HepG2 (cell line): ENCODE results near the gene HOXA1. TPM values are rescaled to one million over a fixed set of nuclear protein-coding genes. Genes with fewer than 3 reads are reported as not detected.
A peak's percentile ranks its signal among the peaks of the same experiment; 100 is the strongest.

Experiments used
- ATAC-seq: fragments of 200-7000 bp; cut with Tn5 transposase; 3 replicates; pipeline ENCODE4 v1.9.1; 2020; ENCODE audit warnings: mild to moderate bottlenecking, moderate library complexity
- BruUV-seq: library from RNA; stranded (reverse); fragments of 400-500 nt; replicated peaks from 2 replicates; lab custom pipeline; 2021; lab: Mats Ljungman, UMichigan
- CTCF ChIA-PET: fragments of 300-600 bp; formaldehyde crosslinking; extraction: SDS; loops from one replicate; lab custom pipeline; 2021; ENCODE audit warnings: low total read pairs, inconsistent platforms, low intra/inter-chr PET ratio; lab: Yijun Ruan, JAX
- POLR2A ChIA-PET: fragments of 350-600 bp; sonication (Branson Sonifier 250); formaldehyde crosslinking; loops from one replicate; lab custom pipeline; 2020; ENCODE audit warnings: antibody characterized with exemption, inconsistent platforms; lab: Yijun Ruan, JAX
- DNase-seq: peaks from one replicate; pipeline ENCODE4 v3.0.0-alpha.2; 2015; ENCODE audit warnings: low spot score
- FAIRE-seq: peaks from 3 replicates; lab custom pipeline; 2011; peaks lifted over from hg19 to GRCh38; lab: Jason Lieb, UNC
- H2AFZ ChIP-seq: one replicate; pipeline ENCODE4 v1.6.1; 2011; ENCODE audit warnings: low read length, inconsistent platforms
- H3K27ac ChIP-seq: fragments of 300-600 bp; 3 replicates; pipeline ENCODE4 v1.8.0; 2011; ENCODE audit warnings: mixed run types, mild to moderate bottlenecking, mixed read lengths, low read length, inconsistent platforms; ENCODE audit not compliant: insufficient read depth; ENCODE audit errors: extremely low read length
- H3K27me3 ChIP-seq, 2 experiments: fragments of 200-600 bp in 1 of 2; 2 replicates in 1 of 2; 3 replicates in 1 of 2; pipeline versions ENCODE4 v1.6.0 to v1.8.0; 2011; ENCODE audit warnings: low read length in 2 of 2, mild to moderate bottlenecking in 2 of 2, moderate library complexity in 2 of 2, inconsistent platforms in 1 of 2; ENCODE audit not compliant: insufficient read depth in 2 of 2, control insufficient read depth in 1 of 2
- H3K36me3 ChIP-seq, 2 experiments: fragments of 200-600 bp in 1 of 2; replicated peaks in 1 of 2; 2 replicates in 1 of 2; 3 replicates in 1 of 2; pipeline versions ENCODE4 v1.5.1 to v1.8.0; 2011; ENCODE audit warnings: low read length in 2 of 2, inconsistent platforms in 1 of 2; ENCODE audit not compliant: insufficient read depth in 2 of 2, control insufficient read depth in 1 of 2
- H3K4me1 ChIP-seq: 2 replicates; pipeline ENCODE4 v1.5.1; 2012; ENCODE audit warnings: low read length, inconsistent platforms; ENCODE audit not compliant: insufficient read depth
- H3K4me2 ChIP-seq: 2 replicates; pipeline ENCODE4 v1.6.0; 2011; ENCODE audit warnings: low read depth, low read length, inconsistent platforms
- H3K4me3 ChIP-seq, 3 experiments: fragments of 200-600 bp in 1 of 3; sonication (generic), shearing (Covaris generic) in 1 of 3; replicated peaks in 1 of 3; 2 replicates each; pipeline ENCODE4 v1.5.1; 2011 to 2016; ENCODE audit warnings: low read length in 3 of 3, inconsistent platforms in 2 of 3, low read depth in 2 of 3, mild to moderate bottlenecking in 2 of 3, control low read depth in 1 of 3, mixed read lengths in 1 of 3; ENCODE audit not compliant: insufficient read depth in 1 of 3
- H3K79me2 ChIP-seq: one replicate; pipeline ENCODE4 v1.6.1; 2011; ENCODE audit warnings: low read length, inconsistent platforms; ENCODE audit not compliant: insufficient read depth
- H3K9ac ChIP-seq: 2 replicates; pipeline ENCODE4 v1.6.0; 2011; ENCODE audit warnings: mild to moderate bottlenecking, low read depth, low read length, inconsistent platforms; ENCODE audit not compliant: insufficient read depth
- H3K9me3 ChIP-seq: 2 replicates; pipeline ENCODE4 v1.5.1; 2012; ENCODE audit warnings: mild to moderate bottlenecking, low read length
- H4K20me1 ChIP-seq: 2 replicates; pipeline ENCODE4 v1.6.0; 2011; ENCODE audit warnings: inconsistent platforms, mild to moderate bottlenecking, low read length, moderate library complexity; ENCODE audit not compliant: insufficient read depth
- BORCS8-MEF2B ChIP-seq: sonication (generic); formaldehyde crosslinking; IDR thresholded peaks from 2 replicates; pipeline ENCODE4 v1.8.0; 2022; ENCODE audit warnings: mild to moderate bottlenecking, missing genetic modification reagents
- FOSL2 ChIP-seq: sonication (generic); formaldehyde crosslinking; IDR thresholded peaks from 2 replicates; pipeline ENCODE4 v1.4.0; 2020; ENCODE audit warnings: missing genetic modification reagents
- KDM5B ChIP-seq: sonication (generic); formaldehyde crosslinking; IDR thresholded peaks from 2 replicates; pipeline ENCODE4 v1.4.0; 2020; ENCODE audit warnings: missing genetic modification reagents, mild to moderate bottlenecking, borderline replicate concordance
- NFIC ChIP-seq: IDR thresholded peaks from 2 replicates; pipeline ENCODE4 v1.6.1; 2012; ENCODE audit warnings: mild to moderate bottlenecking, low read length, inconsistent platforms
- PPARG ChIP-seq: conservative IDR thresholded peaks from 2 replicates; pipeline ENCODE4 v1.6.1; 2016; ENCODE audit warnings: missing biosample characterization, missing genetic modification reagents
- RXRB ChIP-seq: IDR thresholded peaks from 2 replicates; pipeline ENCODE4 v1.6.1; 2016; ENCODE audit warnings: borderline replicate concordance, missing genetic modification reagents, missing compliant biosample characterization
- SATB2 ChIP-seq: sonication (generic); formaldehyde crosslinking; IDR thresholded peaks from 2 replicates; pipeline ENCODE4 v1.5.0; 2020; ENCODE audit warnings: missing genetic modification reagents
- SOX6 ChIP-seq, 2 experiments: fragments of 450-650 bp in 1 of 2; sonication (generic) in 1 of 2; formaldehyde crosslinking in 1 of 2; IDR thresholded peaks; 2 replicates each; pipeline versions ENCODE4 v1.4.0 to v1.6.1; 2017 to 2020; ENCODE audit warnings: antibody characterized with exemption in 1 of 2, mild to moderate bottlenecking in 1 of 2, missing genetic modification reagents in 1 of 2
- ZMYM2 ChIP-seq: sonication (generic); formaldehyde crosslinking; IDR thresholded peaks from 2 replicates; pipeline ENCODE4 v1.8.0; 2022; ENCODE audit warnings: mild to moderate bottlenecking, missing genetic modification reagents
- ZNF180 ChIP-seq: sonication (generic); formaldehyde crosslinking; IDR thresholded peaks from 2 replicates; pipeline ENCODE4 v1.4.0; 2020; ENCODE audit warnings: low read depth, missing genetic modification reagents, borderline replicate concordance
- ZNF556 ChIP-seq: sonication (generic); formaldehyde crosslinking; IDR thresholded peaks from 2 replicates; pipeline ENCODE4 v1.4.0; 2020; ENCODE audit warnings: mild to moderate bottlenecking, missing genetic modification reagents, borderline replicate concordance
- ZNF569 ChIP-seq: sonication (generic); formaldehyde crosslinking; IDR thresholded peaks from 2 replicates; pipeline ENCODE4 v1.5.0; 2020; ENCODE audit warnings: mild to moderate bottlenecking, missing genetic modification reagents, moderate library complexity, borderline replicate concordance
- ZNF781 ChIP-seq: sonication (generic); formaldehyde crosslinking; IDR thresholded peaks from 2 replicates; pipeline ENCODE4 v1.5.1; 2020; ENCODE audit warnings: borderline replicate concordance, mild to moderate bottlenecking, missing genetic modification reagents; ENCODE audit errors: not compliant biosample characterization
- WGBS: methylation state at CpG from one replicate; pipeline ENCODE4 v1.1.6; 2017; ENCODE audit warnings: low lambda C conversion rate; 5-methylcytosine and 5-hydroxymethylcytosine counted together
- in situ Hi-C: cut with HindIII; loops from 2 replicates; pipeline ENCODE4 v1.10.0; 2017; ENCODE audit warnings: low pct_unique_long_range_greater_than_20kb; ENCODE audit not compliant: extremely low pct_ligation_motif_present
- intact Hi-C: fragments of 100-400 bp; cut with micrococcal nuclease; formaldehyde crosslinking; loops from one replicate; pipeline ENCODE4 v1.10.0; 2022; ENCODE audit not compliant: unreplicated experiment
- polyA plus RNA-seq, 8 experiments: library from polyadenylated mRNA; depleted of rRNA in 3 of 8; stranded (reverse) in 7 of 8; unstranded in 1 of 8; fragments of >200 nt; fragmentation: Illumina TruSeq in 4 of 8; extraction: Trizol in 4 of 8; gene quantifications; 2 replicates each; pipeline versions ENCODE4 v1.2.1 to v1.2.3, GENCODE V29; 2011 to 2016; ENCODE audit warnings: low read depth in 4 of 8, missing spikeins in 1 of 8, mixed read lengths in 1 of 8; ENCODE audit not compliant: insufficient read depth in 1 of 8
- total RNA-seq, 5 experiments: library from RNA; depleted of rRNA; stranded (reverse); fragments of >200 nt; fragmentation: Illumina TruSeq; extraction: Trizol; gene quantifications; 2 replicates each; pipeline ENCODE4 v1.2.3, GENCODE V29; 2016; ENCODE audit warnings: low read depth in 1 of 5
- TF ChIP-seq, protein P1 (sequence below): sonication (generic); formaldehyde crosslinking; IDR thresholded peaks from 2 replicates; pipeline ENCODE4 v1.5.0; 2020; ENCODE audit warnings: mild to moderate bottlenecking, low read depth, missing genetic modification reagents, borderline replicate concordance

The HOXA1 gene
- total and polyA plus RNA-seq, 2 of the 13 experiments (the other 11 are each of a cell fraction or from before 2014, with no cell fraction given), result 0.18 to 0.20 TPM

DNA sequence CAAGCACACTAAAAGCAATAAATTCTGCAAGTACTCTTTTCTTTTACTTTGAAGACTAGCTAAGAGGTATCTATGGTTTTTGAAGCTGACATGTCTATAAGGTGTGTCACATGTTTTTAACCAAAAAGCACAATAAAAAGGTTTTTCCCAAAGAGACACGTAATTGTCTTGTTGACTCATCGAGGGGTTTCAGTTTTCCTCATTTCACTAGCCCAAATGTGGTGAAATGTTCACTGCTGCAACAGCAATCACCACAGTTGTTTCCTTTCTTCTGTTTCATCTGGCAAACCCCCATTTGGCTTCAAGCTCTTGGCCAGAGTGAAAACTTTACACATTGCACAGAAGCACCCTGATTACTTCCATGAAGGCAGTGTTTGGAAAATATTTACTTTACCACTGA, 38.6 kb upstream of the HOXA1 start:
- Histone ChIP-seq H3K27me3 (no peaks in the 10 kb centered on the region), H4K20me1 (no peaks in the 10 kb centered on the region), H3K79me2 (no peaks in the 10 kb centered on the region), H3K36me3 (no peaks in the 10 kb centered on the region), H3K9ac (no peak overlapping the region; the same call in 1 of the 2 replicates), H3K27ac (peak overlapping the region; percentile 67), H3K4me2 (peak overlapping the region; percentile 76), H2AFZ (no peak overlapping the region), H3K4me3 (peak overlapping the region in 1 of 3 experiments; percentile 23; a peak in 2 of 6 replicates), H3K9me3 (no peaks in the 10 kb centered on the region), H3K4me1 (peaks cover 66% of the 10 kb centered on the region)
- POLR2A ChIA-PET, result interaction anchor here (0.8 to 5.0 kb wide), 5 partner anchors 13 to 934 kb away, joined by 3 to 118 read pairs (median 4); partner anchors contain the start of gene SKAP2
- in situ Hi-C loops (no loop called here), intact Hi-C loops (loop anchor here (5.0 kb wide), 1 partner anchor 167 kb away; no protein-coding TSS in a partner anchor)
- CTCF ChIA-PET, result interaction anchor here (0.8 kb wide), 1 partner anchor 281 kb away, joined by 4 read pairs; no protein-coding TSS in a partner anchor
- ATAC-seq (no peak), FAIRE-seq (peak; percentile 42), DNase-seq (peak; percentile 40)
- no TSS peak for BruUV-seq
- TF ChIP-seq, protein P1, sequence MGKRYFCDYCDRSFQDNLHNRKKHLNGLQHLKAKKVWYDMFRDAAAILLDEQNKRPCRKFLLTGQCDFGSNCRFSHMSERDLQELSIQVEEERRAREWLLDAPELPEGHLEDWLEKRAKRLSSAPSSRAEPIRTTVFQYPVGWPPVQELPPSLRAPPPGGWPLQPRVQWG, result no peak
- TF ChIP-seq FOSL2 (CRISPR knock-in tag), result 0 out of 2 replicates have a peak, but pooled peaks have one; percentile 14
- TF ChIP-seq ZMYM2 (CRISPR knock-in tag), result no peak
- WGBS, result 22% methylated on average over 2 of the region's 2 CpGs

DNA sequence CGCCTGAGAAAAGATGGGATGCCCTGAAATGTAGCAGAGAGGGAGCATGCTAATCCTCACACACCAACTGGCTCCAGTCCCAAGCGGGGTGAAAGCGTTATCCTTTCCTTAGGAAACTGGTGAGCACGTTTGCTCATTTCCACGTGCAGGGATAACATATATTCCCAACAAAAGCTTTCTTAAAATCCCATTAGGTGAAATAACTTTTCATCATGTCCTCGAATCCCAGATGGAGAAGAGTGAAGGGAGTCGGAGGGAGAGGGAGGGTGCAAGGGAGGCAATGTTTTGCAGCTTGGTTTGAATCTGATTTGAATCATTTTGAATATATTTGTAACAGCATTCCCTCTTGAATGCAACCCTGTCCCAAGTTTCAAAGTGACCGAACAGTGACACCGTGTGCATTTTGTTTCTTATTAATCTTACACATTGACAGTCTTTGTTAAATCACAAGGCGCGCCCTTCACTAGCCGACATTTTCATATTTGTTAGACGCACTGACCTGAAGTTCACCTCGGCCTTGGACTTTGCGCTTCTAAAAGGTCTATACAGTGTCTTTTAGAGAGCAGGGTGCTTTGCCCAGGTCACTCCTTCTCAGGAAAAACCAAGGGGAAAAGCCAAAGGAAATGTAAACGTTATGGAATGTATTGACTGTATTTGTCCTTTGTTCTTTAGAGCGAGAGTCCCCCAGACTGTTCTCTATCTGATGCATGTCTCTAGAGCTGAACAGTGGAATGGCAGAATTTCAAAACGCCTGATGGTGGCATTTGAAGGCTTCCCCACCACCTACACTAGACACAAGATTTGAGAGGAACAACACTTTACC, 37.8 kb upstream of the HOXA1 start:
- Histone ChIP-seq H3K36me3 (no peaks in the 10 kb centered on the region), H2AFZ (no peak overlapping the region), H3K4me2 (peak overlapping the region; percentile 76), H3K4me1 (peaks cover 74% of the 10 kb centered on the region), H3K9me3 (no peaks in the 10 kb centered on the region), H3K9ac (peak overlapping the region; percentile 34), H3K79me2 (no peaks in the 10 kb centered on the region), H4K20me1 (no peaks in the 10 kb centered on the region), H3K27ac (peak overlapping the region; percentile 67), H3K27me3 (no peaks in the 10 kb centered on the region), H3K4me3 (peak overlapping the region; percentile 13 to 24 (median 22); a peak in 2 of 6 replicates)
- peak; percentile 54 for ATAC-seq
- DNase-seq, result peak; percentile 94
- POLR2A ChIA-PET, result interaction anchor here (0.8 to 5.0 kb wide), 6 partner anchors 8 to 934 kb away, joined by 3 to 118 read pairs (median 4); partner anchors contain the start of gene SKAP2
- in situ Hi-C loops (no loop called here), intact Hi-C loops (loop anchor here (5.0 kb wide), 1 partner anchor 166 kb away; no protein-coding TSS in a partner anchor)
- WGBS, result 20% methylated on average over 18 of the region's 18 CpGs
- peak; percentile 81 for FAIRE-seq
- no TSS peak for BruUV-seq
- CTCF ChIA-PET, result interaction anchor here (0.8 kb wide), 1 partner anchor 280 kb away, joined by 4 read pairs; no protein-coding TSS in a partner anchor
- no peak for TF ChIP-seq KDM5B (CRISPR knock-in tag)
- peak; percentile 92 for TF ChIP-seq RXRB (CRISPR knock-in tag)
- TF ChIP-seq ZNF180 (CRISPR knock-in tag), result no peak
- TF ChIP-seq SATB2 (CRISPR knock-in tag), result no peak
- no peak for TF ChIP-seq ZNF781
- TF ChIP-seq NFIC, result peak; percentile 44; the same call in 1 of the 2 replicates
- no peak for TF ChIP-seq SOX6 (IDR thresholded peaks at IDR 0.05)
- peak; percentile 90 for TF ChIP-seq SOX6 (CRISPR knock-in tag; IDR thresholded peaks at IDR 0.05)
- no peak for TF ChIP-seq ZNF569 (CRISPR knock-in tag)
- no peak for TF ChIP-seq BORCS8-MEF2B (CRISPR knock-in tag)
- TF ChIP-seq ZNF556 (CRISPR knock-in tag), result no peak
- peak; percentile 64 for TF ChIP-seq PPARG (CRISPR knock-in tag)
